NCI-H345 treated with DMSO at 0.1 percent for 48 hours (cell line): Measurements from ENCODE around the gene CNTNAP2.
A peak's percentile ranks its signal among the peaks of the same experiment; 100 is the strongest.

Experiments
- DNase-seq: peaks from one replicate; lab custom pipeline; 2025; ENCODE audit not compliant: unreplicated experiment; lab: John Stamatoyannopoulos, UW

The CNTNAP2 gene

GRCh38 chr7:148211740-148212151 lies 2095.1 kb downstream of the CNTNAP2 start:
- DNase-seq, result no peak

GRCh38 chr7:148212731-148213130 lies 2096.1 kb downstream of the CNTNAP2 start:
- no peak for DNase-seq

GRCh38 chr7:148214101-148214500 lies 2097.5 kb downstream of the CNTNAP2 start:
- no peak for DNase-seq

- DNase-seq, result no peak
These were observed 2102.0 kb downstream of the CNTNAP2 start for GRCh38 chr7:148218603-148219002.

- DNase-seq, result no peak
These were observed 2106.1 kb downstream of the CNTNAP2 start for GRCh38 chr7:148222721-148223120.

GRCh38 chr7:148223160-148223559 lies 2106.6 kb downstream of the CNTNAP2 start:
- no peak for DNase-seq

GRCh38 chr7:148223738-148224137 lies 2107.1 kb downstream of the CNTNAP2 start:
- DNase-seq, result no peak

- DNase-seq, result peak; percentile 30
These were observed 2113.7 kb downstream of the CNTNAP2 start for GRCh38 chr7:148230296-148230695.

- no peak for DNase-seq
These were observed 2114.3 kb downstream of the CNTNAP2 start for GRCh38 chr7:148230883-148231282.

- no peak for DNase-seq
These were observed 2116.2 kb downstream of the CNTNAP2 start for GRCh38 chr7:148232784-148233183.

GRCh38 chr7:148234715-148235114 lies 2118.1 kb downstream of the CNTNAP2 start:
- DNase-seq, result no peak

GRCh38 chr7:148238761-148239325 lies 2122.2 kb downstream of the CNTNAP2 start:
- DNase-seq, result no peak

GRCh38 chr7:148241700-148242293 lies 2125.2 kb downstream of the CNTNAP2 start:
- DNase-seq, result no peak

GRCh38 chr7:148242294-148242821 lies 2125.8 kb downstream of the CNTNAP2 start:
- peak; percentile 17 for DNase-seq

- no peak for DNase-seq
These were observed 2128.8 kb downstream of the CNTNAP2 start for GRCh38 chr7:148245381-148245780.

GRCh38 chr7:148253629-148254028 lies 2137.0 kb downstream of the CNTNAP2 start:
- no peak for DNase-seq

- no peak for DNase-seq
These were observed 2138.7 kb downstream of the CNTNAP2 start for GRCh38 chr7:148255333-148255732.

- DNase-seq, result no peak
These were observed 2139.8 kb downstream of the CNTNAP2 start for GRCh38 chr7:148256433-148256832.

- DNase-seq, result no peak
These were observed 2144.0 kb downstream of the CNTNAP2 start for GRCh38 chr7:148260599-148260998.

- DNase-seq, result no peak
These were observed 2144.9 kb downstream of the CNTNAP2 start for GRCh38 chr7:148261523-148261922.

- DNase-seq, result no peak
These were observed 2145.5 kb downstream of the CNTNAP2 start for GRCh38 chr7:148261996-148262688.

- no peak for DNase-seq
These were observed 2146.2 kb downstream of the CNTNAP2 start for GRCh38 chr7:148262721-148263229.
